NCI-H2196 treated with DMSO at 0.1 percent for 48 hours (cell line): ENCODE measurements around the gene SI.
"Not testable (repeated sequence)": the region's sequence is repeated elsewhere in the genome, so short reads cannot be mapped to it uniquely, and the experiment has no call there.

Experiments used
- DNase-seq: peaks from one replicate; lab custom pipeline; 2025; ENCODE audit not compliant: unreplicated experiment; lab: John Stamatoyannopoulos, UW

Gene SI

GRCh38 chr3:165078293-165078692 is at the start of gene SI:
TSS of gene SI (minus strand) at chr3:165078496. CDS start at chr3:165076012, 2,484 bp downstream.
- no peak for DNase-seq

GRCh38 chr3:165125836-165126235 is 47.5 kb upstream of the SI start:
- no peak for DNase-seq

- DNase-seq: no peak
These were observed 33.1 kb upstream of the SI start for GRCh38 chr3:165111401-165111800.

GRCh38 chr3:165103616-165104015 is 25.3 kb upstream of the SI start:
- no peak for DNase-seq

- DNase-seq: no peak
These were observed 4.4 kb upstream of the SI start for GRCh38 chr3:165082650-165083049.

GRCh38 chr3:165081183-165081582 is 2.9 kb upstream of the SI start:
- no peak for DNase-seq

- no peak for DNase-seq
These were observed 2.6 kb downstream of the SI start for GRCh38 chr3:165075695-165076094.

- DNase-seq: no peak
These were observed 7.6 kb downstream of the SI start for GRCh38 chr3:165070682-165071081.

- DNase-seq: no peak
These were observed 21.8 kb downstream of the SI start for GRCh38 chr3:165056510-165056909.

GRCh38 chr3:165040186-165040585 is 38.1 kb downstream of the SI start:
- DNase-seq: no peak

GRCh38 chr3:165011557-165011956 is 66.7 kb downstream of the SI start:
- no peak for DNase-seq

- no peak for DNase-seq
These were observed 93.3 kb downstream of the SI start for GRCh38 chr3:164984947-164985346.

- no peak for DNase-seq
These were observed 115.7 kb downstream of the SI start for GRCh38 chr3:164962610-164963009.

- DNase-seq: no peak
These were observed 125.3 kb downstream of the SI start for GRCh38 chr3:164952966-164953365.

- not testable (repeated sequence) for DNase-seq
These were observed 126.9 kb downstream of the SI start for GRCh38 chr3:164951403-164951802.

- no peak for DNase-seq
These were observed 137.6 kb downstream of the SI start for GRCh38 chr3:164940745-164941144.

- no peak for DNase-seq
These were observed 148.7 kb downstream of the SI start for GRCh38 chr3:164929642-164930041.
